IMR-90 (cell line): ENCODE data around the gene C1orf159. TPM values are rescaled to one million over a fixed set of nuclear protein-coding genes. Genes with fewer than 3 reads are reported as not detected.
A peak's percentile ranks its signal among the peaks of the same experiment; 100 is the strongest.

Experiments
- ATAC-seq: fragments of 200-7000 bp; cut with Tn5 transposase; 2 replicates; pipeline ENCODE4 v1.9.1; 2020; ENCODE audit warnings: low read depth, mild to moderate bottlenecking, moderate library complexity
- BruUV-seq: library from RNA; stranded (reverse); fragments of 400-500 nt; replicated peaks from 2 replicates; lab custom pipeline; 2021; lab: Mats Ljungman, UMichigan
- CTCF ChIA-PET: fragments of 300-600 bp; formaldehyde crosslinking; extraction: SDS; loops from one replicate; lab custom pipeline; 2021; ENCODE audit warnings: antibody characterized with exemption; lab: Yijun Ruan, JAX
- POLR2A ChIA-PET: fragments of 300-600 bp; sonication (Branson Sonifier 250); formaldehyde crosslinking; loops from one replicate; lab custom pipeline; 2022; ENCODE audit warnings: antibody characterized with exemption; ENCODE audit not compliant: unreplicated experiment; lab: Charles Lee
- DNase-seq: peaks from one replicate; pipeline ENCODE4 v3.0.0; 2013
- H2AFZ ChIP-seq: replicated peaks from 2 replicates; pipeline ENCODE3; 2013; ENCODE audit warnings: low read length, mild to moderate bottlenecking; ENCODE audit not compliant: poor library complexity
- H2AK5ac ChIP-seq: 2 replicates; pipeline ENCODE4 v1.6.1; 2013; ENCODE audit warnings: low read depth, low read length, inconsistent platforms
- H2AK9ac ChIP-seq: replicated peaks from 2 replicates; pipeline ENCODE3; 2013; ENCODE audit warnings: mild to moderate bottlenecking, low read depth, low read length, moderate library complexity; ENCODE audit not compliant: poor library complexity
- H2BK120ac ChIP-seq: 2 replicates; pipeline ENCODE4 v1.6.1; 2013; ENCODE audit warnings: low read depth, low read length, inconsistent platforms
- H2BK15ac ChIP-seq: 3 replicates; pipeline ENCODE4 v1.6.1; 2013; ENCODE audit warnings: low read depth, low read length, inconsistent platforms
- H2BK20ac ChIP-seq: 2 replicates; pipeline ENCODE4 v1.6.1; 2013; ENCODE audit warnings: low read depth, mild to moderate bottlenecking, inconsistent platforms, low read length, moderate library complexity
- H2BK5ac ChIP-seq: 2 replicates; pipeline ENCODE4 v1.6.1; 2013; ENCODE audit warnings: mild to moderate bottlenecking, low read depth, low read length, inconsistent platforms; ENCODE audit not compliant: poor library complexity, severe bottlenecking
- H3K14ac ChIP-seq: replicated peaks from 2 replicates; pipeline ENCODE4 v1.6.1; 2013; ENCODE audit warnings: low read depth, low read length, inconsistent platforms
- H3K18ac ChIP-seq: 2 replicates; pipeline ENCODE4 v1.6.1; 2013; ENCODE audit warnings: low read depth, low read length, control low read depth
- H3K23ac ChIP-seq: 2 replicates; pipeline ENCODE4 v1.6.1; 2013; ENCODE audit warnings: low read depth, low read length, inconsistent platforms
- H3K27ac ChIP-seq: 2 replicates; pipeline ENCODE4 v1.5.1; 2013; ENCODE audit warnings: mild to moderate bottlenecking, control low read depth, low read length; ENCODE audit not compliant: insufficient read depth
- H3K27me3 ChIP-seq: 2 replicates; pipeline ENCODE4 v1.6.1; 2013; ENCODE audit warnings: low read length; ENCODE audit not compliant: control insufficient read depth, insufficient read depth
- H3K36me3 ChIP-seq: 2 replicates; pipeline ENCODE4 v1.6.1; 2013; ENCODE audit warnings: low read length, mixed read lengths; ENCODE audit not compliant: control insufficient read depth, insufficient read depth
- H3K4ac ChIP-seq: 2 replicates; pipeline ENCODE4 v1.6.1; 2013; ENCODE audit warnings: low read depth, low read length, inconsistent platforms
- H3K4me1 ChIP-seq: 2 replicates; pipeline ENCODE4 v1.6.1; 2013; ENCODE audit warnings: low read length, mixed read lengths; ENCODE audit not compliant: control insufficient read depth, insufficient read depth
- H3K4me2 ChIP-seq: 2 replicates; pipeline ENCODE4 v1.6.1; 2013; ENCODE audit warnings: low read depth, mild to moderate bottlenecking, control low read depth, low read length, moderate library complexity
- H3K4me3 ChIP-seq: 2 replicates; pipeline ENCODE4 v1.5.1; 2013; ENCODE audit warnings: low read depth, mild to moderate bottlenecking, control low read depth, low read length, moderate library complexity; ENCODE audit not compliant: insufficient read depth
- H3K56ac ChIP-seq: 2 replicates; pipeline ENCODE4 v1.6.1; 2013; ENCODE audit warnings: low read length, inconsistent platforms; ENCODE audit not compliant: insufficient read depth; ENCODE audit errors: extremely low read depth
- H3K79me1 ChIP-seq, 2 experiments: 2 replicates each; pipeline ENCODE4 v1.6.1; 2013; ENCODE audit warnings: low read length in 2 of 2, inconsistent platforms in 1 of 2, low read depth in 1 of 2
- H3K9ac ChIP-seq: 2 replicates; pipeline ENCODE4 v1.6.1; 2013; ENCODE audit warnings: low read depth, low read length, control low read depth
- H3K9me1 ChIP-seq: 2 replicates; pipeline ENCODE4 v1.6.1; 2013; ENCODE audit warnings: low read length, inconsistent platforms; ENCODE audit not compliant: insufficient read depth
- H3K9me3 ChIP-seq: 2 replicates; pipeline ENCODE4 v1.6.1; 2013; ENCODE audit warnings: low read length; ENCODE audit not compliant: control insufficient read depth, insufficient read depth
- H4K20me1 ChIP-seq: 2 replicates; pipeline ENCODE4 v1.6.1; 2013; ENCODE audit warnings: low read length, inconsistent platforms; ENCODE audit not compliant: insufficient read depth
- H4K5ac ChIP-seq: 2 replicates; pipeline ENCODE4 v1.6.1; 2013; ENCODE audit warnings: mild to moderate bottlenecking, low read depth, low read length, control low read depth
- H4K8ac ChIP-seq, 2 experiments: 2 replicates each; pipeline ENCODE4 v1.6.1; 2013; ENCODE audit warnings: low read depth in 2 of 2, low read length in 2 of 2, control low read depth in 1 of 2, inconsistent platforms in 1 of 2
- H4K91ac ChIP-seq: 2 replicates; pipeline ENCODE4 v1.6.1; 2013; ENCODE audit warnings: low read depth, low read length, inconsistent platforms; ENCODE audit not compliant: insufficient read depth
- CTCF ChIP-seq: conservative IDR thresholded peaks from 2 replicates; pipeline ENCODE4 v1.5.1; 2012; ENCODE audit warnings: mild to moderate bottlenecking, low read depth, low read length, improper control_type of control experiment
- POLR2A ChIP-seq: IDR thresholded peaks from 2 replicates; pipeline ENCODE4 v1.6.1; 2012; ENCODE audit warnings: mild to moderate bottlenecking, low read depth, low read length
- RFX5 ChIP-seq: IDR thresholded peaks from 2 replicates; pipeline ENCODE4 v1.8.0; 2012; ENCODE audit warnings: low read depth, mild to moderate bottlenecking, low read length, moderate library complexity
- USF2 ChIP-seq: fragments of 150-350 bp; IDR thresholded peaks from 2 replicates; pipeline ENCODE4 v1.6.1; 2017; ENCODE audit warnings: mild to moderate bottlenecking, antibody characterized with exemption, low read length, low read depth
- WGBS, 2 experiments: methylation state at CpG; one replicate each; pipeline versions ENCODE4 v1.1.5 to v1.1.7; 2013; ENCODE audit warnings: missing lambda C conversion rate in 2 of 2; ENCODE audit not compliant: insufficient read length in 1 of 2; ENCODE audit errors: extremely low coverage in 2 of 2; 5-methylcytosine and 5-hydroxymethylcytosine counted together
- dilution Hi-C: fragments of 300-500 bp; cut with HindIII; formaldehyde crosslinking; loops from one replicate; pipeline ENCODE4 v1.14.3; 2018; ENCODE audit warnings: low sequenced_read_pairs; ENCODE audit not compliant: unreplicated experiment
- in situ Hi-C: fragments of 300-500 bp; cut with MboI; formaldehyde crosslinking; loops from 3 replicates; pipeline ENCODE4 v1.14.3; 2019; ENCODE audit warnings: low sequenced_read_pairs, inconsistent platforms, mixed read lengths
- intact Hi-C: fragments of 100-400 bp; cut with micrococcal nuclease; formaldehyde crosslinking; loops from 2 replicates; pipeline ENCODE4 v1.10.0; 2022
- polyA plus RNA-seq, 3 experiments: library from polyadenylated mRNA; depleted of rRNA; stranded (reverse); fragments of >200 nt; gene quantifications; 2 replicates each; pipeline ENCODE4 v1.2.3, GENCODE V29; 2012; ENCODE audit warnings: low replicate concordance in 1 of 3
- total RNA-seq: library from RNA; depleted of rRNA; stranded (reverse); fragments of >200 nt; gene quantifications from 2 replicates; pipeline ENCODE4 v1.2.3, GENCODE V29; 2012

C1orf159 gene
- total and polyA plus RNA-seq, 2 of the 4 experiments (the other 2 are of a cell fraction): 2.9 to 12.6 TPM

GRCh38 chr1:1058921-1059493, 56.9 kb downstream of the C1orf159 start:
- BruUV-seq: no TSS peak
- Histone ChIP-seq H4K8ac (peak overlapping the region in 1 of 2 experiments; percentile 30; a peak in 1 of 4 replicates), H4K91ac (no peak overlapping the region), H3K27me3 (peaks cover 4% of the 10 kb centered on the region; the same call in 1 of the 2 replicates), H3K9me1 (0 out of 2 replicates have a peak, but pooled peaks cover 4% of the 10 kb centered on the region), H2AK9ac (peak overlapping the region; percentile 67), H2BK15ac (no peak overlapping the region), H2BK20ac (no peak overlapping the region), H3K4ac (peak overlapping the region; percentile 2; the same call in 1 of the 2 replicates), H3K4me3 (peak overlapping the region; percentile 83), H4K20me1 (peaks cover 6% of the 10 kb centered on the region), H3K23ac (no peak overlapping the region; the same call in 1 of the 2 replicates), H3K9me3 (no peaks in the 10 kb centered on the region), H2BK120ac (no peak overlapping the region), H2AK5ac (no peak overlapping the region), H3K18ac (no peak overlapping the region), H3K9ac (0 out of 2 replicates have a peak overlapping the region, but pooled peaks have one; percentile 22), H3K4me1 (peaks cover 8% of the 10 kb centered on the region), H3K36me3 (peaks cover 15% of the 10 kb centered on the region), H3K56ac (no peak overlapping the region), H4K5ac (no peak overlapping the region), H2AFZ (peak overlapping the region; percentile 94), H3K27ac (no peak overlapping the region; the same call in 1 of the 2 replicates), H3K14ac (no peak overlapping the region), H3K79me1 (0 out of 4 replicates have a peak, but pooled peaks cover 0 to 4% of the 10 kb centered on the region in 2 experiments), H3K4me2 (peak overlapping the region; percentile 63), H2BK5ac (no peak overlapping the region)
- ChIA-PET CTCF (interaction anchor here (0.9 to 1.4 kb wide), 2 partner anchors 20 to 74 kb away, joined by 3 read pairs; no protein-coding TSS in a partner anchor), POLR2A (interaction anchor here (0.6 kb wide), 1 partner anchor 154 kb away, joined by 3 read pairs; no protein-coding TSS in a partner anchor)
- intact Hi-C loops: loop anchor here (5.0 kb wide), 1 partner anchor 57 kb away; the partner anchor contains the start of gene HES4
- TF ChIP-seq RFX5 (no peak), CTCF (0 out of 2 replicates have a peak, but pooled peaks have one; percentile 27), USF2 (no peak), POLR2A (no peak)
- DNase-seq (no peak), ATAC-seq (peak; percentile 73)
- WGBS, 2 experiments: 0% methylated on average over 22 of the region's 48 CpGs; no CpG with 5 or more reads in 1 of the 2 experiments
- in situ Hi-C loops: no loop called here
- dilution Hi-C loops: no loop called here
